Measurements from ENCODE around the gene LHFPL2.

Gene LHFPL2

GRCh38 chr5:78569441-78569840 is 79.1 kb downstream of the LHFPL2 start:
- no peak overlapping the region for H3K4me3 ChIP-seq (ENCODE audit: low read depth, low read length)
- no peak for DNase-seq (ENCODE audit: low read depth)
- no peak for TF ChIP-seq CTCF (IDR thresholded peaks at IDR 0.05; ENCODE audit: low read depth, low read length, missing control alignments)

GRCh38 chr5:78568676-78569075 is 79.9 kb downstream of the LHFPL2 start:
- DNase-seq (ENCODE audit: low read depth): no peak
- no peak overlapping the region for H3K4me3 ChIP-seq (ENCODE audit: low read depth, low read length)
- no peak for TF ChIP-seq CTCF (IDR thresholded peaks at IDR 0.05; ENCODE audit: low read depth, low read length, missing control alignments)

GRCh38 chr5:78568212-78568611 is 80.4 kb downstream of the LHFPL2 start:
- DNase-seq (ENCODE audit: low read depth): no peak
- no peak for TF ChIP-seq CTCF (IDR thresholded peaks at IDR 0.05; ENCODE audit: low read depth, low read length, missing control alignments)
- no peak overlapping the region for H3K4me3 ChIP-seq (ENCODE audit: low read depth, low read length)

- TF ChIP-seq CTCF (IDR thresholded peaks at IDR 0.05; ENCODE audit: low read depth, low read length, missing control alignments): no peak
- no peak for DNase-seq (ENCODE audit: low read depth)
- no peak overlapping the region for H3K4me3 ChIP-seq (ENCODE audit: low read depth, low read length)
Observed at GRCh38 chr5:78567617-78568016, 81.0 kb downstream of the LHFPL2 start.

- TF ChIP-seq CTCF (IDR thresholded peaks at IDR 0.05; ENCODE audit: low read depth, low read length, missing control alignments): peak; percentile 7
- DNase-seq (ENCODE audit: low read depth): no peak
- H3K4me3 ChIP-seq (ENCODE audit: low read depth, low read length): no peak overlapping the region
Observed at GRCh38 chr5:78566747-78567425, 81.7 kb downstream of the LHFPL2 start.

GRCh38 chr5:78565395-78565794 is 83.2 kb downstream of the LHFPL2 start:
- H3K4me3 ChIP-seq (ENCODE audit: low read depth, low read length): no peak overlapping the region
- DNase-seq (ENCODE audit: low read depth): no peak
- TF ChIP-seq CTCF (IDR thresholded peaks at IDR 0.05; ENCODE audit: low read depth, low read length, missing control alignments): no peak

GRCh38 chr5:78563621-78564020 is 85.0 kb downstream of the LHFPL2 start:
- no peak for DNase-seq (ENCODE audit: low read depth)
- H3K4me3 ChIP-seq (ENCODE audit: low read depth, low read length): no peak overlapping the region
- TF ChIP-seq CTCF (IDR thresholded peaks at IDR 0.05; ENCODE audit: low read depth, low read length, missing control alignments): no peak

Data from GM12864 (cell line).